ENCODE measurements around the gene USF3.

Gene USF3

GRCh38 chr3:113602256-113602655 lies 94.2 kb downstream of the USF3 start:
- no peak for DNase-seq

GRCh38 chr3:113601240-113601639 lies 95.2 kb downstream of the USF3 start:
- no peak for DNase-seq

- no peak for DNase-seq
These were observed 95.8 kb downstream of the USF3 start for GRCh38 chr3:113600418-113601182.

All from activated naive CD4-positive, alpha-beta T cell treated with Interleukin-2 at 50 U/mL for 16 hours (primary cell).